Spleen (tissue), 7 donors: ENCODE data around the gene OGFR.

Experiments
- POLR2A ChIP-seq, 3 donors: fragments of 450-650 bp; IDR thresholded peaks; one replicate each; pipeline ENCODE4 v1.5.1; 2017; ENCODE audit warnings: antibody characterized with exemption in 3 of 3, mild to moderate bottlenecking in 1 of 3
- TF ChIP-seq, protein P1 (sequence below), 11 experiments: fragments of 200-600 bp in 7 of 11; fragments of 450-650 bp in 4 of 11; sonication (generic) in 4 of 11; IDR thresholded peaks in 8 of 11; conservative IDR thresholded peaks in 3 of 11; 1 replicate in 7 of 11; 2 replicates in 4 of 11; pipeline versions ENCODE4 v1.4.0 to v1.8.0; 2016 to 2021; ENCODE audit warnings: antibody characterized with exemption in 11 of 11, inconsistent platforms in 4 of 11, mild to moderate bottlenecking in 1 of 11
- donor health status: DM: no; HTN: no; CAD: no; lungs with moderate emphysema.
- donor health status: DM: no; HTN: no; CAD: no.
- donor health status: DM: no; HTN: no; CAD: no.

GRCh38 chr20:62812907-62813200, 8.2 kb downstream of the OGFR start:
- TF ChIP-seq, protein P1, sequence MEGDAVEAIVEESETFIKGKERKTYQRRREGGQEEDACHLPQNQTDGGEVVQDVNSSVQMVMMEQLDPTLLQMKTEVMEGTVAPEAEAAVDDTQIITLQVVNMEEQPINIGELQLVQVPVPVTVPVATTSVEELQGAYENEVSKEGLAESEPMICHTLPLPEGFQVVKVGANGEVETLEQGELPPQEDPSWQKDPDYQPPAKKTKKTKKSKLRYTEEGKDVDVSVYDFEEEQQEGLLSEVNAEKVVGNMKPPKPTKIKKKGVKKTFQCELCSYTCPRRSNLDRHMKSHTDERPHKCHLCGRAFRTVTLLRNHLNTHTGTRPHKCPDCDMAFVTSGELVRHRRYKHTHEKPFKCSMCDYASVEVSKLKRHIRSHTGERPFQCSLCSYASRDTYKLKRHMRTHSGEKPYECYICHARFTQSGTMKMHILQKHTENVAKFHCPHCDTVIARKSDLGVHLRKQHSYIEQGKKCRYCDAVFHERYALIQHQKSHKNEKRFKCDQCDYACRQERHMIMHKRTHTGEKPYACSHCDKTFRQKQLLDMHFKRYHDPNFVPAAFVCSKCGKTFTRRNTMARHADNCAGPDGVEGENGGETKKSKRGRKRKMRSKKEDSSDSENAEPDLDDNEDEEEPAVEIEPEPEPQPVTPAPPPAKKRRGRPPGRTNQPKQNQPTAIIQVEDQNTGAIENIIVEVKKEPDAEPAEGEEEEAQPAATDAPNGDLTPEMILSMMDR (IDR thresholded peaks at IDR 0.05 in 8 of 11, conservative IDR thresholded peaks at IDR 0.05 in 3 of 11): no peak
- TF ChIP-seq POLR2A (IDR thresholded peaks at IDR 0.05): no peak
